Kidney epithelial cell (primary cell): ENCODE data around the gene STX3. TPM values are rescaled to one million over a fixed set of nuclear protein-coding genes. Genes with fewer than 3 reads are reported as not detected.
A peak's percentile ranks its signal among the peaks of the same experiment; 100 is the strongest.

Experiments used
- DNase-seq: peaks from one replicate; pipeline ENCODE4 v3.0.0-alpha.2; 2010; ENCODE audit warnings: low read depth
- H3K27me3 ChIP-seq: 2 replicates; pipeline ENCODE4 v1.6.0; 2011; ENCODE audit warnings: low read length; ENCODE audit not compliant: control insufficient read depth, insufficient read depth
- H3K36me3 ChIP-seq: 2 replicates; pipeline ENCODE4 v1.5.1; 2011; ENCODE audit warnings: low read length; ENCODE audit not compliant: control insufficient read depth, insufficient read depth
- H3K4me3 ChIP-seq: 2 replicates; pipeline ENCODE4 v1.5.1; 2011; ENCODE audit warnings: low read depth, mild to moderate bottlenecking, control low read depth, low read length
- total RNA-seq: library from RNA; depleted of rRNA; stranded (reverse); fragments of >200 nt; gene quantifications from 2 replicates; pipeline ENCODE4 v1.2.3, GENCODE V29; 2015
- TF ChIP-seq, protein P1 (sequence below): IDR thresholded peaks from 2 replicates; pipeline ENCODE4 v1.5.1; 2011; ENCODE audit warnings: mild to moderate bottlenecking, moderate library complexity, low read length, control low read depth, inconsistent platforms; ENCODE audit not compliant: insufficient read depth, poor library complexity, severe bottlenecking

STX3 gene
- total RNA-seq, 1 donor from 2014 or later: 73.5 TPM

GRCh38 chr11:59773083-59773440 lies 17.9 kb downstream of the STX3 start:
- TF ChIP-seq, protein P1, sequence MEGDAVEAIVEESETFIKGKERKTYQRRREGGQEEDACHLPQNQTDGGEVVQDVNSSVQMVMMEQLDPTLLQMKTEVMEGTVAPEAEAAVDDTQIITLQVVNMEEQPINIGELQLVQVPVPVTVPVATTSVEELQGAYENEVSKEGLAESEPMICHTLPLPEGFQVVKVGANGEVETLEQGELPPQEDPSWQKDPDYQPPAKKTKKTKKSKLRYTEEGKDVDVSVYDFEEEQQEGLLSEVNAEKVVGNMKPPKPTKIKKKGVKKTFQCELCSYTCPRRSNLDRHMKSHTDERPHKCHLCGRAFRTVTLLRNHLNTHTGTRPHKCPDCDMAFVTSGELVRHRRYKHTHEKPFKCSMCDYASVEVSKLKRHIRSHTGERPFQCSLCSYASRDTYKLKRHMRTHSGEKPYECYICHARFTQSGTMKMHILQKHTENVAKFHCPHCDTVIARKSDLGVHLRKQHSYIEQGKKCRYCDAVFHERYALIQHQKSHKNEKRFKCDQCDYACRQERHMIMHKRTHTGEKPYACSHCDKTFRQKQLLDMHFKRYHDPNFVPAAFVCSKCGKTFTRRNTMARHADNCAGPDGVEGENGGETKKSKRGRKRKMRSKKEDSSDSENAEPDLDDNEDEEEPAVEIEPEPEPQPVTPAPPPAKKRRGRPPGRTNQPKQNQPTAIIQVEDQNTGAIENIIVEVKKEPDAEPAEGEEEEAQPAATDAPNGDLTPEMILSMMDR: no peak
- Histone ChIP-seq H3K27me3 (no peaks in the 10 kb centered on the region), H3K36me3 (no peaks in the 10 kb centered on the region), H3K4me3 (no peak overlapping the region)
- no peak for DNase-seq

DNA sequence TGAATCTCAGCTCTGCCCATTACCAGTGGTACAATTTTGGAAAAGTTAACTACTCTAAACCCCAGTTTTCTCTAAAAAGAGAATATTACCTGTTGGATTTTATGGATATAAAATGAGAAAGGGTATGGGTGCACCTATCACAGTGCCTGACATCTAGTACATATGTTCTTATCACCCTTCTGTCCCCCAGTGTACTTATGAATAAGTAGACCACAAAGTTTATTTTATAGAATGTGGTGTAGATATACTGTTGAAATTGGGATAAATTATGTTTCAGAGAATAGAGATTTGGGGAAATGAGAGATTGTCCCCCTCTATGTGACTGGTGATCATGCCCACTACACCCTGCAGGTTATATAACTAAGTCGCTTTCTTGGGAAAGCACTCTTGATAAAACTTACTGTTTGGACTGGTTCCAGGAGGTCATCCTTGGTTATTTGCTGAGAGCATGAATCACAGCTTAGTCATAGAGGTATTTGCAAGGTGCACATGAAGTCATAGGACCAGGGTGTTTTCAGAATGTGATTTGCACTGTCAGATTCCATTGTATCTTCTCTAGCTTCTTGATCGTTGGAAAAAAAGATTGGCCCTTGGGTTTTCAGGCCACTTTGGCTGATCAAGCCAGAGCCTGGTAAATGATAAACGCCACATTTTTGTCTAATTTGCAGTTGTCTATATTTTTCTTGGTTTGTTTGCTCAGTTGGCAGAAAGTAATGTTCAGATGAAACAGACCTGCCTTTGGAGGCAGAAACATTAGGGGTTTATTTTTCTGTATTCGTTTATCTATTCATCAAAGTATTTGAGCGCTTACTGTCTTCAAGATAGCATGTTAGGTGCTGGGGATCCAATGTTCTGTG lies 21.3 kb downstream of the STX3 start:
- peak; percentile 98 for DNase-seq
- no peaks in the 10 kb centered on the region for H3K27me3 ChIP-seq
- H3K36me3 ChIP-seq: peaks cover 1% of the 10 kb centered on the region
- TF ChIP-seq, protein P1: no peak
- H3K4me3 ChIP-seq: no peak overlapping the region

DNA sequence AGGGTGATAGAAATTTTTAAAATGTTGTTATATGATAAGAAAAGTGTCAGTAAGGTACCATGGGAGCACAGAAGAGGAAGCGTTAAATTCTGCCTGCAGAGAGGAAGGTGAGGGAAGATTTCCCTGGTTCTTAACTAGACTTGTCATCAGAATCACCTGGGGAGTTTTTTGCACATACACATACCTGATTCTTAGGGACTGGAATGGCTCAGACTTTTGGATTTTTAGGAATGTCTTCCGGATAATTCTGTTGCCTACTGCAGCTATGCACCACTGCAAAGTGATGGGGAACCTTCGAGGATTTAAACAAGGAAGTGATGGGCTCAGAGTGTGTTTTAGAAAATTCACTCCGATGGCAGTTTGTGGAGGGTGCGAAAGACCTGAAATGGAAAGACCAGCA lies 21.9 kb downstream of the STX3 start:
- Histone ChIP-seq H3K4me3 (no peak overlapping the region), H3K36me3 (peaks cover 1% of the 10 kb centered on the region), H3K27me3 (no peaks in the 10 kb centered on the region)
- DNase-seq: no peak
- TF ChIP-seq, protein P1: no peak

DNA sequence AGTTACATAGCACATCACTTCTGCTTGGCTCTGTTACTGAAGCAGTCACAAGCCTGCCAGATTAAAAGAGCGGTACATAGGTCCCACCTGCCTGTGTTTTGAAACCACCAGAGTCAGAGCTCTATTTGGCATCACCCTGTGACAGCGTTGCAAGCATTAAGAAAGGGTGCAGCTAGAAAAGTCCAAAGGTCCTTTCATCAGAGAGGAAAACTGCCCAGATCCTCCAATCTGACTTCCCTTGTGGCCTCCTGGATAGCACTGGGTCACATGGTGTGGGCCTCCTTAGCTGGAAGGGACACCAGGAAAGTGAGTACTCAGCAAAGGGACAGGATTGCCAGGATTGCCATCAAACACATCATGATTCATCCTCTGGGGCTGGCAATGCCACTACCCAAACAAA lies 22.9 kb downstream of the STX3 start:
- Histone ChIP-seq H3K27me3 (no peaks in the 10 kb centered on the region), H3K4me3 (no peak overlapping the region), H3K36me3 (peaks cover 1% of the 10 kb centered on the region)
- TF ChIP-seq, protein P1: no peak
- no peak for DNase-seq

DNA sequence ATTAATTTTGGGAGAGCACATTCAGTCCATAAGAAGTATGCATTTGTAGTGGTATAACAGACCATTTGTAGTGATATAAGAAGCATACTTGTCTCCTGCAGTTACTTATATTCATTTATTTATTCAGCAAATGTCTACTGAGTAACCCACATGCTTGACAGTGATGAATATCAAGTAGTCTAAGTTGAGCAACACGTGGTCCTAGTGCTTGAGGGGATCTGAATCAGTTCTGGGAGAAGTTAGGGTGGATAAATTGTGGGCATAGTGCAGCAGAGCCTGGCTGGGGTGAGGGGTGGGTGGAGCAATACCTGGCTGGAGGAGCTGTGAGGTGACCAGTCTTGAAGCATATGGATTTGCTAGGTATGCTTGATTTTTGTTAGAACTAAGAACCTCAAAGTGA lies 24.3 kb downstream of the STX3 start:
- Histone ChIP-seq H3K27me3 (no peaks in the 10 kb centered on the region), H3K4me3 (no peak overlapping the region), H3K36me3 (peaks cover 1% of the 10 kb centered on the region)
- TF ChIP-seq, protein P1: no peak
- DNase-seq: no peak

DNA sequence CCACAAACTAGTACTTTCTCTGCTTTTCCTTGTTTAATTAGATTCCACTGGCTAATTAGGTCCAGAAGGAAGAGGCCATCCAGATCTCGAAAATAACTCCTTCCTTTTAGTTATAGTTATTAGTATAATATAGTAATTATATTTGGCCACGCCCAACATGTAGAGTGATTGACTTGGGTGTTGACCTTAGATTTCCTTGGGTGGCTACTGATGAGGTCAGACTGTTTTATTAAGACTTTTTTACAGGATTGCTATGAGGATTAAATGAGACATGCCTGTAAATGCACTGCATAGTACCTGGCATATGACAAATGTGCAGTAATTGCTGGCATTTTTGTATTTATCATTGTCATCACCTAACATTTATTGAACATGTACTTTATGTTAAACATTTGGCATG lies 26.9 kb downstream of the STX3 start:
- no peaks in the 10 kb centered on the region for H3K27me3 ChIP-seq
- H3K36me3 ChIP-seq: peaks cover 1% of the 10 kb centered on the region
- no peak overlapping the region for H3K4me3 ChIP-seq
- TF ChIP-seq, protein P1: no peak
- DNase-seq: no peak
